Caco-2 (cell line): ENCODE measurements around the gene KRTAP20-2. TPM values are rescaled to one million over a fixed set of nuclear protein-coding genes. Genes with fewer than 3 reads are reported as not detected.

Experiments used
- BruUV-seq: library from RNA; stranded (reverse); fragments of 400-500 nt; replicated peaks from 2 replicates; lab custom pipeline; 2021; lab: Mats Ljungman, UMichigan
- CTCF ChIA-PET: fragments of 300-600 bp; sonication (Branson Sonifier 250); formaldehyde crosslinking; loops from one replicate; lab custom pipeline; 2022; ENCODE audit warnings: antibody characterized with exemption; lab: Charles Lee
- POLR2A ChIA-PET: fragments of 300-600 bp; sonication (Branson Sonifier 250); formaldehyde crosslinking; loops from one replicate; lab custom pipeline; 2022; ENCODE audit warnings: antibody characterized with exemption; lab: Charles Lee
- DNase-seq, 2 experiments: peaks; one replicate each; pipeline versions ENCODE4 v3.0.0 to v3.0.0-alpha.2; 2020 to 2022
- H3K27me3 ChIP-seq: replicated peaks from 2 replicates; pipeline ENCODE4 v1.6.0; 2011; ENCODE audit warnings: low read length; ENCODE audit not compliant: control insufficient read depth, insufficient read depth
- H3K36me3 ChIP-seq: 2 replicates; pipeline ENCODE4 v1.5.1; 2011; ENCODE audit warnings: low read length; ENCODE audit not compliant: control insufficient read depth, insufficient read depth
- H3K4me1 ChIP-seq: fragments of 250-450 bp; sonication (Bioruptor Pico); 2 replicates; pipeline ENCODE4 v1.5.1; 2020; ENCODE audit warnings: mild to moderate bottlenecking
- H3K4me3 ChIP-seq: 2 replicates; pipeline ENCODE4 v1.5.1; 2011; ENCODE audit warnings: low read depth, mild to moderate bottlenecking, control low read depth, low read length
- H3K9me3 ChIP-seq: fragments of 250-450 bp; sonication (Bioruptor Pico); 2 replicates; pipeline ENCODE4 v1.5.1; 2020; ENCODE audit warnings: mild to moderate bottlenecking, moderate library complexity
- H3K27ac Mint-ChIP-seq: one replicate; pipeline ENCODE4 v1.8.0; 2022; ENCODE audit warnings: mixed read lengths; ENCODE audit not compliant: unreplicated experiment
- H3K27me3 Mint-ChIP-seq: one replicate; pipeline ENCODE4 v1.8.0; 2022; ENCODE audit warnings: mixed read lengths; ENCODE audit not compliant: insufficient read depth, unreplicated experiment
- H3K36me3 Mint-ChIP-seq: one replicate; pipeline ENCODE4 v1.8.0; 2022; ENCODE audit warnings: mild to moderate bottlenecking, mixed read lengths; ENCODE audit not compliant: insufficient read depth, unreplicated experiment
- H3K4me1 Mint-ChIP-seq: one replicate; pipeline ENCODE4 v1.8.0; 2022; ENCODE audit warnings: low read depth, mixed read lengths; ENCODE audit not compliant: unreplicated experiment
- H3K4me3 Mint-ChIP-seq: one replicate; pipeline ENCODE4 v1.8.0; 2022; ENCODE audit warnings: mild to moderate bottlenecking, moderate library complexity, mixed read lengths; ENCODE audit not compliant: unreplicated experiment
- H3K9me3 Mint-ChIP-seq: one replicate; pipeline ENCODE4 v1.8.0; 2022; ENCODE audit warnings: mixed read lengths; ENCODE audit not compliant: unreplicated experiment
- CTCF ChIP-seq, 2 experiments: fragments of 200-600 bp in 1 of 2; IDR thresholded peaks; 1 replicate in 1 of 2; 2 replicates in 1 of 2; pipeline versions ENCODE4 v1.5.1 to v1.8.0; 2011 to 2022; ENCODE audit warnings: antibody characterized with exemption in 1 of 2, control low read depth in 1 of 2, inconsistent platforms in 1 of 2, low read depth in 1 of 2, low read length in 1 of 2, mild to moderate bottlenecking in 1 of 2, moderate library complexity in 1 of 2; ENCODE audit not compliant: insufficient read depth in 1 of 2, severe bottlenecking in 1 of 2, unreplicated experiment in 1 of 2
- intact Hi-C: fragments of 100-400 bp; cut with micrococcal nuclease; formaldehyde crosslinking; loops from one replicate; pipeline ENCODE4 v1.10.0; 2022; ENCODE audit not compliant: unreplicated experiment
- total RNA-seq: library from RNA; stranded (reverse); gene quantifications from 2 replicates; pipeline ENCODE4 v1.2.3, GENCODE V29; 2022

Gene KRTAP20-2
- total RNA-seq, 1 experiment from 2014 or later, result not detected

GRCh38 chr21:30672985-30673650 is 38.1 kb downstream of the KRTAP20-2 start:
- Histone ChIP-seq H3K4me1 (no peaks in the 10 kb centered on the region; the same call in 1 of the 2 replicates), H3K4me3 (no peak overlapping the region), H3K9me3 (no peaks in the 10 kb centered on the region), H3K27me3 (no peaks in the 10 kb centered on the region), H3K36me3 (no peaks in the 10 kb centered on the region)
- CTCF ChIA-PET, result no interaction called here
- no peak for TF ChIP-seq CTCF (IDR thresholded peaks at IDR 0.05; ENCODE audit: insufficient read depth in 1 of 2, low read depth in 1 of 2, low read length in 1 of 2, severe bottlenecking in 1 of 2, unreplicated experiment in 1 of 2)
- H3K9me3 Mint-ChIP-seq, result no peaks in the 10 kb centered on the region
- BruUV-seq, result no TSS peak
- DNase-seq, result no peak
- H3K27me3 Mint-ChIP-seq, result peaks cover 6% of the 10 kb centered on the region
- no peaks in the 10 kb centered on the region for H3K4me1 Mint-ChIP-seq
- intact Hi-C loops, result no loop called here
- H3K27ac Mint-ChIP-seq, result no peak overlapping the region
- no peaks in the 10 kb centered on the region for H3K36me3 Mint-ChIP-seq
- POLR2A ChIA-PET, result no interaction called here
- no peak overlapping the region for H3K4me3 Mint-ChIP-seq

- TF ChIP-seq CTCF (IDR thresholded peaks at IDR 0.05; ENCODE audit: insufficient read depth in 1 of 2, low read depth in 1 of 2, low read length in 1 of 2, severe bottlenecking in 1 of 2, unreplicated experiment in 1 of 2), result no peak
- Histone ChIP-seq H3K4me1 (no peaks in the 10 kb centered on the region; the same call in 1 of the 2 replicates), H3K9me3 (no peaks in the 10 kb centered on the region), H3K4me3 (no peak overlapping the region), H3K27me3 (no peaks in the 10 kb centered on the region), H3K36me3 (no peaks in the 10 kb centered on the region)
- Mint-ChIP-seq H3K4me3 (no peak overlapping the region), H3K9me3 (no peaks in the 10 kb centered on the region), H3K4me1 (no peaks in the 10 kb centered on the region), H3K27ac (no peak overlapping the region), H3K36me3 (no peaks in the 10 kb centered on the region), H3K27me3 (peaks cover 3% of the 10 kb centered on the region)
- intact Hi-C loops, result no loop called here
- no peak for DNase-seq
- POLR2A ChIA-PET, result no interaction called here
- no TSS peak for BruUV-seq
- CTCF ChIA-PET, result no interaction called here
Measured at GRCh38 chr21:30674312-30674711, 39.3 kb downstream of the KRTAP20-2 start.

DNA sequence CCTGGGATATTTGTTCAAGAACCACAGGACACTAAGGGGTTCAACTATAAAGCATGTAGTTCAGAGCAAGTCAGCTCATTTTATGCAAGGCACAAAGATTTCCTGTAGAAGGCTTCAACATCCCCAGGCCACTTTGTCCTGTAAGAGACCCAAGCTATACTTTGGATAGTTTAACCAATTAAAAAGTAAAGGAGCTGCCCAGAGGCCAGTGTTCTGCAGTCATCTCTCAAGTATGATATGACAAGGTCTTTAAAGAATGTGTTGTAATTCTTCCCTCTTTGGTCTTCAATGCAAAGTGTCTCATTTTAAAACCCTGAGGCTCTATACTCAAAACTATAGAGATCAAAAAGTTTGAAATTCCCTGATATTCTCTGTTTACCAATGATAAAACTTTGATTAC is 41.7 kb downstream of the KRTAP20-2 start:
- DNase-seq, result no peak
- Histone ChIP-seq H3K27me3 (no peaks in the 10 kb centered on the region), H3K4me1 (no peaks in the 10 kb centered on the region; the same call in 1 of the 2 replicates), H3K9me3 (no peaks in the 10 kb centered on the region), H3K36me3 (no peaks in the 10 kb centered on the region), H3K4me3 (no peak overlapping the region)
- Mint-ChIP-seq H3K4me1 (no peaks in the 10 kb centered on the region), H3K27ac (no peak overlapping the region), H3K27me3 (peaks cover 7% of the 10 kb centered on the region), H3K4me3 (no peak overlapping the region), H3K36me3 (no peaks in the 10 kb centered on the region), H3K9me3 (no peaks in the 10 kb centered on the region)
- intact Hi-C loops, result no loop called here
- POLR2A ChIA-PET, result no interaction called here
- BruUV-seq, result no TSS peak
- CTCF ChIA-PET, result no interaction called here
- no peak for TF ChIP-seq CTCF (IDR thresholded peaks at IDR 0.05; ENCODE audit: insufficient read depth in 1 of 2, low read depth in 1 of 2, low read length in 1 of 2, severe bottlenecking in 1 of 2, unreplicated experiment in 1 of 2)
